Skin epidermis (tissue), 12 donors: ENCODE measurements around the gene PGGT1B.

Source experiments
- H3K27ac ChIP-seq, 21 experiments: fragments of 200-600 bp; sonication (generic) in 11 of 21; one replicate each; pipeline ENCODE4 v1.5.0; 2020; ENCODE audit warnings: mild to moderate bottlenecking in 3 of 21, inconsistent platforms in 2 of 21, moderate library complexity in 2 of 21
- H3K4me3 ChIP-seq, 7 experiments: fragments of 200-600 bp; sonication (generic) in 2 of 7; one replicate each; pipeline ENCODE4 v1.5.0; 2020; ENCODE audit warnings: inconsistent platforms in 2 of 7, mild to moderate bottlenecking in 2 of 7, moderate library complexity in 1 of 7

Gene PGGT1B

DNA sequence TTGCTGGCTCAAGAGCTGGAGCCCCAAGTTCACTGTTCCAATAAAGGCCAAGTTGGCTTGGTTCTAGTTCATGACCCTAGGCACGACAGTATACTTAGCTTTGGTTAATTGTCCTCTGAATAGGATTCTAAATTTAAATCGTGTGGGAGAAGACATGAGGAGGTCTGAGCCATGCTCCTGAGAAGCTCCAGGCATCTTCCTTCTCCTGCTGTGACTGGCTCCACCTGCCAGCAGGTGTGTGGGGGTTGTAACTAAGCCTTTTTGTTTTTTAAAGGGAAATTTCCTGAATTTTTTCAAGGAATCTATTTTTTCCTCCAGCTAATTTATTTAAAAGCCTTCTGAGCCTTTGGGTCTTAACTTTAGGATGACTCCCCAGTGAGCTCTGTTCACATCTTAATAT, 72.8 kb downstream of the PGGT1B start:
- no peak overlapping the region for H3K27ac ChIP-seq
- H3K4me3 ChIP-seq: no peak overlapping the region

DNA sequence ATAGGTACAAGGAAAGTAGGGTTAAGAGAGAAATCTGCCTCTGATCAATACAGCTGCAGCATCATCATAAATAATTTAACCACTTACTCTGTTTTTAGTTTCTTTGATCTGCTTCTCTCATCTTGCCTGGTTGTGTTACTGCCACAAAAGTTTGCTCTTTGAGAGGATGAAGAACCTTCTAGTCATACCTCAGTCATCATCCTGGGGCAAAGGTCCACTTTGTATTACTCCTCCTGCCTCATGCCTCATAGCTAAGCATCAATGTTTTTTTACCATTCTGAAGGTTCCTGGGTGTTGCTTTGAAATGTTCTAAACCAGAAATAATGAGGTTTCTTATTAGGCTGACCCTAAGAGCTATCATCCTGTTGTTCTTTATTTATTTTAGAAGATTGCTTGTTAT, 75.9 kb downstream of the PGGT1B start:
- no peak overlapping the region for H3K27ac ChIP-seq

DNA sequence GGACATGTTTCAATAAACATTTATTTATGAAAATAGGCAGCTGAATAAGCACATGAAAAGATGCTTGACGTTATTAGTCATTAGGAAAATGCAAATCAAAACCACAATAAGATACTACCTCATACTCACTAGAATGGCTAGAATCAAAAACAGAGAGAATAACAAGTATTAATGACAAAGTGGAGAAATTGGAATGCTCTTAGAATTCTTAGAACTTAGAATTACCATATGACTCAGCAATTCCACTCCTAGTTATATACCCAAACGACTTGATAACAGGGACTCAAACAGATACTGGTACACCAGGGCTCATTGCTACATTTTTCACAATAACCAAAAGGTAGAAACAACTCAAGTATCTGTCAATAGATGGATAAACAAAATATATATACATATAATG, 77.9 kb downstream of the PGGT1B start:
- Histone ChIP-seq H3K27ac (no peak overlapping the region), H3K4me3 (no peak overlapping the region)

More for the DNA sequence above, 75.9 kb downstream of the PGGT1B start:
- H3K4me3 ChIP-seq: no peak overlapping the region

DNA sequence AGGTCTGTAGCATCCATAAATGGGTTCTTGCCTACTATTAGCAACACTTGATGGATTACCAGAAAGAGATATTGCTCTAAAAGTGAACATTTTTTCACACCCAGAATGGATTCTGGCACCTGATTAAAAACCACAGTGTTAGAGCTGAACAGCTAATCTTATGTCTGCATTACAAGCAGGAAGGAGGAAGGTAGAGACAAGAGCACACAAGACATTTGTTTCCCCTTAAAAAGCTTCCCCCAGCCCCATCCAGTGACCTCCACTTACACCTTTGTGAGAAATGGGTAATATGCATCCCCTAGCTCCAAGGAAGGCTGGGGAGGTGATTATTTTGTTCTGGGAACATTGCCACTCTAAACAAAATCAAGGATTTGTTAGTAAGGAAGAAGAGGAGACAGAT, 80.9 kb downstream of the PGGT1B start:
- Histone ChIP-seq H3K27ac (no peak overlapping the region), H3K4me3 (no peak overlapping the region)

DNA sequence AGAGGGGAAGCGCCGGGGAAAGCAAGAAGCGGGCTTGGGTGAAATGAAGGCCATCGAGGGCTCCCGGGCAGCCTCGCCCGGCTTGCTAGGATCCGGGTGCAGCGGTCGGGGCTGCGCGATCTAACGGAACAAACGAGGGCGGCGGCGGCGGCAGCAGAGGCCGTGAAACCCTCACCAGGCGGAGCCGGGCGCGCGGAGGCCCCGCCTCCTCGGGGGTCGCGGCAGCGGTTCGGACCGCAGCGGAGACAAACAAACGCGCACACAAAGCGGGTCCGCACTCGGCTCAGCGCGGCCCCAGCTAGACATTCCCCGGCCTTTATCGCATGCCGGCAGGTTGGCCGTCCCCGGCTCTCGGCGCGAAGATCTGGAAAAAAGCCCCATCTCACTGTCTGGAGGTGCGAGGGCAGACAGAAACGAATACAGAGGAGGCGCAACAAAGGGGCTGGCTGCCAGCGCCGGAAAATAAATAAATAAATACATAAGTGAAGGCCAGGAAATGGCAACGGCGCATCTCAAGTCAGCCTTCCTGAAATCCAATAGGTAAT, 82.4 kb downstream of the PGGT1B start:
- peak overlapping the region; percentile 20 to 44 (median 31) for H3K4me3 ChIP-seq
- H3K27ac ChIP-seq: no peak overlapping the region

DNA sequence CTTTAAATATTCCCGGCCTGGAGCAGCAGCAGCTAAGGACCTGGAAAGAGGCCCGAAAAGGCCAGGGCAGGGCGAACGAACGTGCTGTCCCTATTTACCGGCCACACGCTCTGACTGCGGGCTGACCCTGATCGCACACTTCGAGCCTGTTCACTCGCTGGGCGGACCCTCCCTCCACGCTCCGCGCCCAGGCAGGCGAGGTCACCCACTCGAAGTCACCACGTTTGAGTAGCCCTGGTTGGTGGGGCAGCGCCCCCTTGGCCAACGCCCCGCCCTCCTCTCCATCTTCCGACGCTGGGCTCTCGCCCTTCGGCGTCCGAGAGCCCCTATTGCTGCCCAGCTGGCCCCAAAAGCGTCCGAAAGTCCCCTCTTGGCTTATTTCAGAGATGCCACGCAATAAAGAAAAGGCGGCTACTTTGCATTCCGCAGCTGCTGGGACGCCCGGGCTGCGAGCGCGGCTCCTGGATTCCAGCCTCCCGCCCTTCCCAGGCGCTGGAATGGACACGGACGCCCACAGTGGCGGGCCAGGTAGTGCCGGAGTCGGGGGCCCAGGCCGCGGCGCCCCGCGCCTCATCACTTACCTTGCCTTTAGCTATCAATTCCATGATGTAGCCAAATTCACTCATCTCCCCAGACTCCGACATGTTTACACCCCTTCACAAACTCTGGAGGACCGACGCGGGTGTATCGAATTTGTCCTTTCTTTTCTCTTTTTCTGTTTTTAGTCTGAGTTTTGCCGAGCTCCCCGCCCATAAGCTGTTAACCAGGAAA, 83.1 kb downstream of the PGGT1B start:
- no peak overlapping the region for H3K27ac ChIP-seq
- H3K4me3 ChIP-seq: peak overlapping the region; percentile 20 to 44 (median 31)

DNA sequence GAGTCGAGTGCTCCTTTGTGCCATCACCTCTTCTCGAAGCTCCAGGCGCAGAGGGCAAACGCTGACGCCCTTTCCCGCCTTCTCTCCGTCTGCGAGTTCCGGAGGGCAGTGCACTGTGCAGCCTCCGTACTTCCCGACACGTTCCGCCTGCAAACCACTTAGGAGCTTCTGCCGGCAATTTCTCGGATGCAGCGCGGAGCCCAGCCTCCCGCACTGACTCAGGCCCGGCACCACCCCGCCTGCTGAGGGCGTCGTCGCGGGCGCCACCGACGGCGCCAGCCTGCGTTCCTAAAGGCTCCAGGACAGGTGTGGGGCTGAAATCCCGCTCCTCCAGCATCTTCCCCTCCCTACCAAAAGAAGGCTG, 83.7 kb downstream of the PGGT1B start:
- H3K4me3 ChIP-seq: no peak overlapping the region
- H3K27ac ChIP-seq: no peak overlapping the region

DNA sequence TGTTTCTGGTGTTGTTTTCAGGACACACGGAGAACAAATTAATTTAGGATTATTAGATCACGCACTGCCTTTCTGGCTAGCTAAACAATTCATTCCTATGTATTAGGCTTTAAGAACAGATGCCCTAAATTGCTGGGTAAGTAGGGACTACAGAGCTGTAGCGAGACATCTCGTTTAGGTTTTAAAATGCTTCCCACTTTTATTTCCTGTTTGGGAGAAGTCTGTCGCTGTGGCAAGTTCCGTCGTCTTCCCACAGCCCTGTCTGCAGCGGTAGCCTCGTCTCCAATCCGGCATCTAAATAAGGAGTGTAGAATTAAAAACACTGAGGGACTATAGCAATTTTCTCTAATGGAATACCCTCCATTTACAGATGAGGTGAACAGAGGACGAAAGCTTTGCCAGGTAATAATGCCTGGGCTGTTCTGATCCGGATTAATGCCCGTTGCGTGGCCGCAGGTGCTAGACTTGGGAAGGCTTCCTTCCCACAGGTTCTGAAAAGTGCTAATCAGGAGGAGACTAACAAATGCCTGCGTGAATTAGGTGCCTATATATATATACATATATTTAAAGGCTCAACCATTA, 91.7 kb downstream of the PGGT1B start:
- Histone ChIP-seq H3K27ac (no peak overlapping the region), H3K4me3 (peak overlapping the region; percentile 46 to 85 (median 67))

DNA sequence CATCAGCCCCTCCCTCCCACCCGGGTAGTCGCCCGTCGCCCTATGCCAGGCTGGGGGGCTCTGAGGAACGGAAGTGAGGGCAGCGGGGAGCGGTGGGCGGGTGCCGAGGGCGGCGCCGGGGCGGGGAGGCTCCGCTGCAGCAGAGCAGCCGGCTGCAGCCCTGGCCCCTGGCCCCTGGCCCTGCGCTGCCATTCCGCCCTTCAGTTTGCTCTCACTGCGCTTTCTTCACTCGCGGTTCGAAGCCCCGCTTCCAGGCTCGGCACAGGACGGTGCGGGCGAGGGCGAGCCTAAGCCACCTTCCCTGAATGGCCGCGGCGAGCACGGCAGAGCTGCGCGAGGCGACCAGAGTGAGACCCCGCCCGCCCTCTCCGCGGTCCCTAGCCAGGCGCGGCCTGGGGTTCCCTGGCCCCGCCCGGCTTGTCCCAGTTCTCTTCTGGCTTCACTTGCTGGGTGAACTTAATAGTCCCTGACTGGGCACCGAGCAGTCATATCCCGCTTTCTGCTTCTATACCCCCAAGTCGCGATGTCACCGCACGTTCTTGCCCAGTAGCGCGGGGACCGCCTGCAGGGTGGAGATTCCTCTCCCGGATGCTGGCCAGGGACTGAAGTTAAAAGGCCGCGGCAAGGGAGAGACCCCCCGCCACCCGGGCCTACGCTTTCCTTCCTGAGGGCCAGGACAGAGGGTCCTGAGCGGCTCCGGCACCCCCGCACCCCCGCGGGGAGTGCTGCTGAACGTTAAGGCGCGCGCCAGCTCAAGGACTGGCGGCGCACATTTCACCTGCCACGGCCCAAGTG, 92.3 kb downstream of the PGGT1B start:
- peak overlapping the region in 5 of 21 experiments; percentile 5 to 51 (median 37) for H3K27ac ChIP-seq
- peak overlapping the region; percentile 46 to 85 (median 67) for H3K4me3 ChIP-seq

DNA sequence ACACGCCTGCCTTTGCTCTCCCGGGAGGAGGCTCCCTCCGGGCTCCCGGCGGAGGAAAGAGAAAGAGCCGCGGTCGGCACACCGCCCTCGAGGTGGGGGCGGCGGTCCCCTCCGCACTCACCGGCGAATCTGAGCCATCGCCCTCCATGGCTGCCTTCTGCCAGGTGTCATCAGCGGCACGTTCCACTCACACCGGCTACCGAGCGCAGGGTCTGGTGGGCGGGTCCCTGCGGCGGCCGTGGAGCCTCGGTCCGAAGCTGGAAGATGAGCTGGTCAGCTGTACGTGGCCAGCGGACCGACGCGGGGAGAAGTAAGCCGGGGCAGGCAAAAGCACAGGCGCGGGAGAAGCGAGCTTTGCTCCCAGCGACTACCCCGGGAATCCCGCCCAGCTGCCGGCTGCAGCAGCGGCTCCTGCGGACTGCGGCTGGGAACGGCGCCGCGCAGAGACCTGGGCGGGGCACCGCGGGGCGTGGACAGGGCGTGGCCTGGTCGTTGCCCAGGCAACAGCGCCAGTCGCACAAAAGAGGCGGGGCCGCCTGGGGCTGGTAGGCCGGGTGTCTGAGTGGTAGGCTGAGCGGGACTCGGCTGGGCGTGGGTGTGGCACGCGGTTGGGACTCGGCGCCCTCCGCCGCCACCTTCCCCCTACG, 93.1 kb downstream of the PGGT1B start, which contains the start of gene TRIM36:
Gene TRIM36, minus strand, starts transcription at position 422 of the 647 bp plus-strand sequence. Its CDS starts 274 bp downstream, at position 148.
- H3K4me3 ChIP-seq: peak within 1 kb of the TSS; percentile 46 to 85 (median 67)
- H3K27ac ChIP-seq: peak within 1 kb of the TSS in 12 of 21 experiments; percentile 9 to 52 (median 40)

DNA sequence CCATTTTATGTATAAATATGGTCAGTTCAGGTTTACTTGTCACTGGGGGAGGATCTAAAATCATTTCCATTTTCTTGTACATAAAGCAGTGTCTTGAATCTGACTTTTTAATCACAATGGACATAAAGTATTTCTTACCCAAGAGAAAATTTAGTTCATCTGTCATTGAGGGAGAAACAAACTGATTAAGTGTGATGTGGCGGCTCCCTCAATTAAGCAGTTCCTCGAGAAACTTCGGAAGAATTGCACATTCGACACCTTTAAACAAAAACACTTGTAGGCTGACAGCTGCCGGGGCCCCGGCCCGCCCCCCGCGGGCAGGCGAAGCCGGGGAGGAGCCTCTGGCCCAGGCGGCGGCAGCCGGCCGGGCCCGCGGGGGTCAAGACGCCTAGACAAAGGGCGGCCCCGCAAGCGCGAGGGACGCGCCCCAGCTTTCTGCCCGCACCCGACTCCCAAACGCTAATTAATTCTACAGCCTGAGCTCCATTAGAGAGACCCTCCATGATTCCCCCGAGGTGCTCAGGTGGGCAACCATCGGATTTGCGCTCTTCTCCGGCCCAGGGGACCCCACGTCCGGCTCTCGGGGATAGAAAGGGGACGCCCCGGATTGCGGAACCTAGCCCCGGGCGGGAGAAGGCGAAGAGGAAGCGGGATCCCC, 93.7 kb downstream of the PGGT1B start:
- peak overlapping the region in 8 of 21 experiments; percentile 9 to 52 (median 35) for H3K27ac ChIP-seq
- H3K4me3 ChIP-seq: peak overlapping the region; percentile 46 to 85 (median 67)

DNA sequence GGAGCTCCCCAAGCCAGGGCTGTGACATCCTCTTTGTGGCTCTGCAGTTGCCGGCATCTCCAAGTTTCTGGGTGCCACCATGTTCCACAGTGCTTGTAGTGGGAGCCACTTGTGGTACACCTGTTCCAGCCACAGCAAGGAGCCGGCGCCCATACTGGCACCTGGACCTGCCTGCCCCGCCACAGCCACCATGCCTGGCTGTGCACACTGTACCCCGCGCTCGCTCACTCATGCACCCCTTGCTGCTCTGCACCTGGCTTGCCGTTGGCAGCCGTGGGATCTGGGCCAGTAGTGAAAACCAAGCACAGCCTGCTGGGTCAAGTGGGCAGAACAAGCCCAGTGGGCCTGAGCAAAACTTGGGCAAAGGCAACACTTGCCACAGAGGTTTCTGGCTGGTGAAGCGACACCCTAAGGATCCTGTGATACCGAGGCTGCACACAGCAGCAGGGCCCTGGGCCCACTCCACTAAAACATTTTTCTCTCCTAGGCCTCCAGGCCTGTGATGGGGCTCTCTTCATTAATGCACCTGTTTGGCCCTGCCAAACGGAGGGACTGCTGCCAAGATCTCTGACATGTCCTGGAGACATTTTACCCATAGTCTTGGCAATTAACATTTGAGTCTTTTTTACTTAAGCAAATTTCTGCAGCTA, 95.8 kb downstream of the PGGT1B start:
- Histone ChIP-seq H3K4me3 (no peak overlapping the region), H3K27ac (no peak overlapping the region)

DNA sequence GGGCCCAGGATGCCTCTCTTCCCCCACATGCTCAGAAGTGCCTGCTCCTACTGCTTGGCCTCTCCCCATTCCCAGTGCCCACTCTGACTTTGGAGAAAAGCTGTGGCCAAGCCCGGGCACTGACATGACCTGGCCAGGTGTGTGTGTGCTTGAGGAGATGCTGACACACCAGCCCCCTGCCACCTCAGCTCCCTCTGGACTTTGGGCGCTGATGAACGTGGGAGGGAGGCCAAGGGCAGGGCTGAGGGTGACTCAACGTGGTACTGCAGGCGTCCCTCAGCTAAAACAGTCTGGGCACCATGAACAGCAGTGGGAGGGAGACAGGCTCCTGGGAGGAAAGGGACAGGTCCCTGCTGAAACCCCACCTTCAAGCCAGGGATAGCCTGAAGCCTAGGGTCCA, 96.9 kb downstream of the PGGT1B start:
- H3K27ac ChIP-seq: no peak overlapping the region
- no peak overlapping the region for H3K4me3 ChIP-seq

DNA sequence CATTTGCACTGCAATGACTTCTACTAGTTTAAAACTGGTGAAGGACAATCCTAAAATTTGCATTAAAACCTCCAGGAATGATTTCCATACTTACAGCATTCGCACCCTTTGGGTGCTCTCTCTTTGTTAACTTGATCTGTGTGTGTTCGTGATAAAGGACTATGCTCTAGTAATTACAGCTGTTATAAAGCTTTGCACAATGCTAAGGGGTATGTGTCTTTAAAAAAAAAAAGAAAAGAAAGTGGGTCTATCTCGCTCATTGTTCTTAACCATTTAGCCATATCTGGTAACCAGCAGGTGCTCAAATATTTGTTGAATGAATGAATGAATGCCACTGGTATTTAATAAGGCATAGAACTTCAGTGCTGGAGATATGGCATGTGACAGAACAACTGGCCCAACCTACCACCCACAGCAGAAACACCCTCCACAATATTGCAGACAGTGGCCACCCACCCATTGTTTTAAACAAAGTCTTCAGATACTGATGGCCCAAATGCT, 101.7 kb downstream of the PGGT1B start:
- Histone ChIP-seq H3K27ac (no peak overlapping the region), H3K4me3 (no peak overlapping the region)
